ENCODE measurements around the gene DHX57. TPM values are rescaled to one million over a fixed set of nuclear protein-coding genes. Genes with fewer than 3 reads are reported as not detected.

DHX57 gene
- total and polyA plus RNA-seq, 2 donors (not counting 3 experiments of a cell fraction or from before 2014, with no cell fraction given), result 8.7 to 28.2 TPM

DNA sequence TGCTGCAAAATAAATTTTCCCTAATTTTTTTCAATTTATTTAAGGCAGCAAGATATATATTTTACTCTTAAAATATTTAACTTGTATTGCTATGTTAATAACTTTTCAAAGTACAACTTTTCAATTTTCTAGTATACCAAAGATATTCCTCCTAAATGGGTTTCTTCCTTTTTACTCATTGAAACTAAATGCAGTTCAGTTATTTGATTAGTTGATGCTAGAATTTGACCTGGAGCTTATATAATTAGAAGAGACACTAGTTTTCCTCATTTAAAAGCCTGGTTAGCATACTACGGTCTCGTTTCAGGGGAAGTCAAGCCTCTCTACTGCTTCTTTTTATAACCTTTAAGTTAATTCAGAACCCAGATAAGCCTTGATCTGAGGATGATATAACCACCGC is 13.8 kb upstream of the DHX57 start, which contains the start of gene ARHGEF33:
Gene ARHGEF33 (plus strand): TSS at position 301 of the 400 bp plus-strand sequence. CDS start 29,573 bp downstream, outside the sequence.
- Histone ChIP-seq H3K4me1 (ENCODE audit: control insufficient read depth, extremely low read depth, insufficient read depth, low read length) (no peaks in the 10 kb centered on the region), H2AFZ (ENCODE audit: low read depth, low read length) (no peak within 1 kb of the TSS), H4K20me1 (replicated peaks; ENCODE audit: control insufficient read depth, extremely low read depth, insufficient read depth, low read length) (no peaks in the 10 kb centered on the region), H3K4me2 (ENCODE audit: insufficient read depth, low read length) (no peak within 1 kb of the TSS), H3K27me3 (ENCODE audit: control insufficient read depth in 2 of 2, insufficient read depth in 2 of 2, low read length in 2 of 2) (no peaks in the 10 kb centered on the region), H3K9ac (replicated peaks; ENCODE audit: extremely low read depth, insufficient read depth, low read length) (no peak within 1 kb of the TSS), H3K79me2 (ENCODE audit: control insufficient read depth, insufficient read depth, low read length) (no peaks in the 10 kb centered on the region), H3K4me3 (replicated peaks in 1 of 3; ENCODE audit: insufficient read depth in 1 of 3, low read depth in 1 of 3, low read length in 3 of 3) (no peak within 1 kb of the TSS), H3K9me1 (replicated peaks; ENCODE audit: control insufficient read depth, extremely low read depth, insufficient read depth, low read length) (no peaks in the 10 kb centered on the region), H3K9me3 (replicated peaks; ENCODE audit: control insufficient read depth, insufficient read depth, low read length) (no peaks in the 10 kb centered on the region), H3K36me3 (ENCODE audit: control insufficient read depth in 2 of 2, extremely low read depth in 1 of 2, insufficient read depth in 2 of 2, low read length in 2 of 2) (no peaks in the 10 kb centered on the region), H3K27ac (ENCODE audit: insufficient read depth, low read depth, low read length) (no peak within 1 kb of the TSS)
- dilution Hi-C loops (cut with MboI; ENCODE audit: extremely low pct_ligation_motif_present, low sequenced_read_pairs) (no loop called here), intact Hi-C loops (cut with micrococcal nuclease) (no loop called here)
- ChIA-PET POLR2A (no interaction called here), CTCF (no interaction called here)
- no peak for DNase-seq (ENCODE audit: low read depth, low spot score)
- TF ChIP-seq POLR2AphosphoS5 (IDR thresholded peaks at IDR 0.05; ENCODE audit: insufficient read depth, low read depth, low read length) (no peak), EZH2 (IDR thresholded peaks at IDR 0.05; ENCODE audit: borderline replicate concordance, low read depth, low read length, severe bottlenecking) (no peak), FOS (IDR thresholded peaks at IDR 0.05; ENCODE audit: borderline replicate concordance, insufficient read depth, low read length) (no peak), MAX (IDR thresholded peaks at IDR 0.05; ENCODE audit: insufficient read depth, insufficient read length) (no peak), JUN (IDR thresholded peaks at IDR 0.05; ENCODE audit: borderline replicate concordance, insufficient read depth, insufficient read length, low read depth) (no peak), MYC (IDR thresholded peaks at IDR 0.05; ENCODE audit: low read depth, low read length) (no peak), GATA2 (IDR thresholded peaks at IDR 0.05; ENCODE audit: insufficient read depth, insufficient read length, low read depth, low read length) (no peak), POLR2A (IDR thresholded peaks at IDR 0.05; ENCODE audit: low read depth, low read length) (no peak)
- TF ChIP-seq, protein P1, sequence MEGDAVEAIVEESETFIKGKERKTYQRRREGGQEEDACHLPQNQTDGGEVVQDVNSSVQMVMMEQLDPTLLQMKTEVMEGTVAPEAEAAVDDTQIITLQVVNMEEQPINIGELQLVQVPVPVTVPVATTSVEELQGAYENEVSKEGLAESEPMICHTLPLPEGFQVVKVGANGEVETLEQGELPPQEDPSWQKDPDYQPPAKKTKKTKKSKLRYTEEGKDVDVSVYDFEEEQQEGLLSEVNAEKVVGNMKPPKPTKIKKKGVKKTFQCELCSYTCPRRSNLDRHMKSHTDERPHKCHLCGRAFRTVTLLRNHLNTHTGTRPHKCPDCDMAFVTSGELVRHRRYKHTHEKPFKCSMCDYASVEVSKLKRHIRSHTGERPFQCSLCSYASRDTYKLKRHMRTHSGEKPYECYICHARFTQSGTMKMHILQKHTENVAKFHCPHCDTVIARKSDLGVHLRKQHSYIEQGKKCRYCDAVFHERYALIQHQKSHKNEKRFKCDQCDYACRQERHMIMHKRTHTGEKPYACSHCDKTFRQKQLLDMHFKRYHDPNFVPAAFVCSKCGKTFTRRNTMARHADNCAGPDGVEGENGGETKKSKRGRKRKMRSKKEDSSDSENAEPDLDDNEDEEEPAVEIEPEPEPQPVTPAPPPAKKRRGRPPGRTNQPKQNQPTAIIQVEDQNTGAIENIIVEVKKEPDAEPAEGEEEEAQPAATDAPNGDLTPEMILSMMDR (IDR thresholded peaks at IDR 0.05; ENCODE audit: extremely low read depth in 1 of 2, insufficient read depth in 1 of 2, low read depth in 1 of 2, low read length in 2 of 2), result no peak
- BruUV-seq (replicated peaks), result no TSS peak
- FAIRE-seq, result no peak
